Cerebellar nuclear complex (tissue), 1 donor: ENCODE results near the gene INSYN1.

Experiments used
- DNase-seq, 2 experiments: peaks; one replicate each; lab custom pipeline; 2025; lab: John Stamatoyannopoulos, UW

The INSYN1 gene

DNA sequence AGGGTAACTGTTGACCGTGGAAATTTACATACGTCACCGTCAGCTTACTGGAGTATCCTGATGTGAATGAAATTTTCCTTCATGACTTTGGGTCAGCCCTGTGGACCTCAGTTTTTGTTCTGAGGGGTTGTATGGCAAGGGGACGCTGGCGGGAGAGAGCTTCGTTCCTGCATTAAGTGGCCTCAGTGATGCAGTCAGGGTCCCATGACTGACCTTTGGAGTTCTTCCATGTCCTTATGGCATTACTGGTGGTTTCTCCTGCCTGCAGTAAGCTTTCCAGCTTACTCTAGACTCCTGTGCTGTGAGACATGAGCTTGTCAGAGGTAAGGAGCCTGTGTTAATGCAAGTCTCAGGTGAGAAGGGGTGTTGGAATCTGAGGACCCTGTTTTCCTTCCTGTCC lies 67.2 kb downstream of the INSYN1 start:
- no peak for DNase-seq
